IMR-90 (cell line): ENCODE data around the gene AMOTL1. TPM values are rescaled to one million over a fixed set of nuclear protein-coding genes. Genes with fewer than 3 reads are reported as not detected.

ENCODE experiments used
- ATAC-seq: fragments of 200-7000 bp; cut with Tn5 transposase; 2 replicates; pipeline ENCODE4 v1.9.1; 2020; ENCODE audit warnings: low read depth, mild to moderate bottlenecking, moderate library complexity
- BruUV-seq: library from RNA; stranded (reverse); fragments of 400-500 nt; replicated peaks from 2 replicates; lab custom pipeline; 2021; lab: Mats Ljungman, UMichigan
- CTCF ChIA-PET: fragments of 300-600 bp; formaldehyde crosslinking; extraction: SDS; loops from one replicate; lab custom pipeline; 2021; ENCODE audit warnings: antibody characterized with exemption; lab: Yijun Ruan, JAX
- POLR2A ChIA-PET: fragments of 300-600 bp; sonication (Branson Sonifier 250); formaldehyde crosslinking; loops from one replicate; lab custom pipeline; 2022; ENCODE audit warnings: antibody characterized with exemption; ENCODE audit not compliant: unreplicated experiment; lab: Charles Lee
- DNase-seq: peaks from one replicate; pipeline ENCODE4 v3.0.0; 2013
- H2AFZ ChIP-seq: replicated peaks from 2 replicates; pipeline ENCODE3; 2013; ENCODE audit warnings: low read length, mild to moderate bottlenecking; ENCODE audit not compliant: poor library complexity
- H2AK5ac ChIP-seq: 2 replicates; pipeline ENCODE4 v1.6.1; 2013; ENCODE audit warnings: low read depth, low read length, inconsistent platforms
- H2AK9ac ChIP-seq: replicated peaks from 2 replicates; pipeline ENCODE3; 2013; ENCODE audit warnings: mild to moderate bottlenecking, low read depth, low read length, moderate library complexity; ENCODE audit not compliant: poor library complexity
- H2BK120ac ChIP-seq: 2 replicates; pipeline ENCODE4 v1.6.1; 2013; ENCODE audit warnings: low read depth, low read length, inconsistent platforms
- H2BK15ac ChIP-seq: 3 replicates; pipeline ENCODE4 v1.6.1; 2013; ENCODE audit warnings: low read depth, low read length, inconsistent platforms
- H2BK20ac ChIP-seq: 2 replicates; pipeline ENCODE4 v1.6.1; 2013; ENCODE audit warnings: low read depth, mild to moderate bottlenecking, inconsistent platforms, low read length, moderate library complexity
- H2BK5ac ChIP-seq: 2 replicates; pipeline ENCODE4 v1.6.1; 2013; ENCODE audit warnings: mild to moderate bottlenecking, low read depth, low read length, inconsistent platforms; ENCODE audit not compliant: poor library complexity, severe bottlenecking
- H3K14ac ChIP-seq: replicated peaks from 2 replicates; pipeline ENCODE4 v1.6.1; 2013; ENCODE audit warnings: low read depth, low read length, inconsistent platforms
- H3K18ac ChIP-seq: 2 replicates; pipeline ENCODE4 v1.6.1; 2013; ENCODE audit warnings: low read depth, low read length, control low read depth
- H3K23ac ChIP-seq: 2 replicates; pipeline ENCODE4 v1.6.1; 2013; ENCODE audit warnings: low read depth, low read length, inconsistent platforms
- H3K27ac ChIP-seq: 2 replicates; pipeline ENCODE4 v1.5.1; 2013; ENCODE audit warnings: mild to moderate bottlenecking, control low read depth, low read length; ENCODE audit not compliant: insufficient read depth
- H3K27me3 ChIP-seq: 2 replicates; pipeline ENCODE4 v1.6.1; 2013; ENCODE audit warnings: low read length; ENCODE audit not compliant: control insufficient read depth, insufficient read depth
- H3K36me3 ChIP-seq: 2 replicates; pipeline ENCODE4 v1.6.1; 2013; ENCODE audit warnings: low read length, mixed read lengths; ENCODE audit not compliant: control insufficient read depth, insufficient read depth
- H3K4ac ChIP-seq: 2 replicates; pipeline ENCODE4 v1.6.1; 2013; ENCODE audit warnings: low read depth, low read length, inconsistent platforms
- H3K4me1 ChIP-seq: 2 replicates; pipeline ENCODE4 v1.6.1; 2013; ENCODE audit warnings: low read length, mixed read lengths; ENCODE audit not compliant: control insufficient read depth, insufficient read depth
- H3K4me2 ChIP-seq: 2 replicates; pipeline ENCODE4 v1.6.1; 2013; ENCODE audit warnings: low read depth, mild to moderate bottlenecking, control low read depth, low read length, moderate library complexity
- H3K4me3 ChIP-seq: 2 replicates; pipeline ENCODE4 v1.5.1; 2013; ENCODE audit warnings: low read depth, mild to moderate bottlenecking, control low read depth, low read length, moderate library complexity; ENCODE audit not compliant: insufficient read depth
- H3K56ac ChIP-seq: 2 replicates; pipeline ENCODE4 v1.6.1; 2013; ENCODE audit warnings: low read length, inconsistent platforms; ENCODE audit not compliant: insufficient read depth; ENCODE audit errors: extremely low read depth
- H3K79me1 ChIP-seq, 2 experiments: 2 replicates each; pipeline ENCODE4 v1.6.1; 2013; ENCODE audit warnings: low read length in 2 of 2, inconsistent platforms in 1 of 2, low read depth in 1 of 2
- H3K9ac ChIP-seq: 2 replicates; pipeline ENCODE4 v1.6.1; 2013; ENCODE audit warnings: low read depth, low read length, control low read depth
- H3K9me1 ChIP-seq: 2 replicates; pipeline ENCODE4 v1.6.1; 2013; ENCODE audit warnings: low read length, inconsistent platforms; ENCODE audit not compliant: insufficient read depth
- H3K9me3 ChIP-seq: 2 replicates; pipeline ENCODE4 v1.6.1; 2013; ENCODE audit warnings: low read length; ENCODE audit not compliant: control insufficient read depth, insufficient read depth
- H4K20me1 ChIP-seq: 2 replicates; pipeline ENCODE4 v1.6.1; 2013; ENCODE audit warnings: low read length, inconsistent platforms; ENCODE audit not compliant: insufficient read depth
- H4K5ac ChIP-seq: 2 replicates; pipeline ENCODE4 v1.6.1; 2013; ENCODE audit warnings: mild to moderate bottlenecking, low read depth, low read length, control low read depth
- H4K8ac ChIP-seq, 2 experiments: 2 replicates each; pipeline ENCODE4 v1.6.1; 2013; ENCODE audit warnings: low read depth in 2 of 2, low read length in 2 of 2, control low read depth in 1 of 2, inconsistent platforms in 1 of 2
- H4K91ac ChIP-seq: 2 replicates; pipeline ENCODE4 v1.6.1; 2013; ENCODE audit warnings: low read depth, low read length, inconsistent platforms; ENCODE audit not compliant: insufficient read depth
- CEBPB ChIP-seq: IDR thresholded peaks from 2 replicates; pipeline ENCODE4 v1.6.1; 2012; ENCODE audit warnings: low read depth, low read length, improper control_type of control experiment
- CHD1 ChIP-seq: IDR thresholded peaks from 2 replicates; pipeline ENCODE4 v1.6.1; 2012; ENCODE audit warnings: low read depth, low read length, improper control_type of control experiment
- ELK1 ChIP-seq: fragments of 150-350 bp; IDR thresholded peaks from 2 replicates; pipeline ENCODE4 v1.6.1; 2016; ENCODE audit warnings: low read depth, mild to moderate bottlenecking, low read length, moderate library complexity, borderline replicate concordance
- FOS ChIP-seq: fragments of 150-350 bp; IDR thresholded peaks from 2 replicates; pipeline ENCODE4 v1.6.1; 2016; ENCODE audit warnings: low read depth, low read length
- MAZ ChIP-seq: IDR thresholded peaks from 2 replicates; pipeline ENCODE4 v1.6.1; 2012; ENCODE audit warnings: low read depth, mild to moderate bottlenecking, low read length, improper control_type of control experiment, moderate library complexity, borderline replicate concordance
- POLR2A ChIP-seq: IDR thresholded peaks from 2 replicates; pipeline ENCODE4 v1.6.1; 2012; ENCODE audit warnings: mild to moderate bottlenecking, low read depth, low read length
- RAD21 ChIP-seq: IDR thresholded peaks from 2 replicates; pipeline ENCODE4 v1.6.1; 2012; ENCODE audit warnings: low read length, improper control_type of control experiment
- WGBS, 2 experiments: methylation state at CpG; one replicate each; pipeline versions ENCODE4 v1.1.5 to v1.1.7; 2013; ENCODE audit warnings: missing lambda C conversion rate in 2 of 2; ENCODE audit not compliant: insufficient read length in 1 of 2; ENCODE audit errors: extremely low coverage in 2 of 2; 5-methylcytosine and 5-hydroxymethylcytosine counted together
- dilution Hi-C: fragments of 300-500 bp; cut with HindIII; formaldehyde crosslinking; loops from one replicate; pipeline ENCODE4 v1.14.3; 2018; ENCODE audit warnings: low sequenced_read_pairs; ENCODE audit not compliant: unreplicated experiment
- in situ Hi-C: fragments of 300-500 bp; cut with MboI; formaldehyde crosslinking; loops from 3 replicates; pipeline ENCODE4 v1.14.3; 2019; ENCODE audit warnings: low sequenced_read_pairs, inconsistent platforms, mixed read lengths
- intact Hi-C: fragments of 100-400 bp; cut with micrococcal nuclease; formaldehyde crosslinking; loops from 2 replicates; pipeline ENCODE4 v1.10.0; 2022
- polyA plus RNA-seq, 3 experiments: library from polyadenylated mRNA; depleted of rRNA; stranded (reverse); fragments of >200 nt; gene quantifications; 2 replicates each; pipeline ENCODE4 v1.2.3, GENCODE V29; 2012; ENCODE audit warnings: low replicate concordance in 1 of 3
- total RNA-seq: library from RNA; depleted of rRNA; stranded (reverse); fragments of >200 nt; gene quantifications from 2 replicates; pipeline ENCODE4 v1.2.3, GENCODE V29; 2012

Gene AMOTL1
- total and polyA plus RNA-seq, 2 of the 4 experiments (the other 2 are of a cell fraction) = 18.6 to 49.5 TPM

- Histone ChIP-seq H3K9me1 (peaks cover 32% of the 10 kb centered on the region), H2AK5ac (no peak overlapping the region), H2BK20ac (peak overlapping the region; percentile 53; the same call in 1 of the 2 replicates), H3K79me1 (peaks cover 29 to 92% of the 10 kb centered on the region in 2 experiments), H3K9ac (no peak overlapping the region), H3K4me2 (peak overlapping the region; percentile 10; the same call in 1 of the 2 replicates), H3K4me3 (no peak overlapping the region), H2AFZ (no peak overlapping the region), H2BK5ac (peak overlapping the region; percentile 5), H2BK120ac (no peak overlapping the region), H4K20me1 (peaks cover 23% of the 10 kb centered on the region), H2AK9ac (no peak overlapping the region), H3K4ac (peak overlapping the region; percentile 11; the same call in 1 of the 2 replicates), H4K5ac (no peak overlapping the region), H3K27me3 (no peaks in the 10 kb centered on the region), H2BK15ac (no peak overlapping the region), H3K18ac (no peak overlapping the region), H3K14ac (no peak overlapping the region), H3K23ac (no peak overlapping the region; the same call in 1 of the 2 replicates), H3K4me1 (peaks cover 21% of the 10 kb centered on the region), H3K27ac (no peak overlapping the region), H3K56ac (no peak overlapping the region), H3K9me3 (no peaks in the 10 kb centered on the region), H4K8ac (no peak overlapping the region), H4K91ac (no peak overlapping the region), H3K36me3 (peaks cover 20% of the 10 kb centered on the region)
- no peak for DNase-seq
- ChIA-PET CTCF (no interaction called here), POLR2A (no interaction called here)
- BruUV-seq = no TSS peak
- in situ Hi-C loops = no loop called here
- intact Hi-C loops = no loop called here
- no peak for ATAC-seq
- dilution Hi-C loops = no loop called here
- TF ChIP-seq POLR2A (no peak), CHD1 (no peak), ELK1 (no peak), MAZ (no peak), CEBPB (no peak), FOS (no peak), RAD21 (no peak)
- no CpG with 5 or more reads among the region's 4 CpGs for WGBS, 2 experiments
Measured at GRCh38 chr11:94796863-94797262, 28.7 kb downstream of the AMOTL1 start.
